Nucleus accumbens (tissue), 56 donors: Measurements from ENCODE around the gene NT5C1A.

Source experiments
- DNase-seq, 56 donors: peaks; one replicate each; lab custom pipeline; 2025; lab: John Stamatoyannopoulos, UW

The NT5C1A gene

GRCh38 chr1:39668111-39668510 lies 3.8 kb downstream of the NT5C1A start:
- DNase-seq = peak in 16 of 56 donors; percentile 4 to 50 (median 30)

DNA sequence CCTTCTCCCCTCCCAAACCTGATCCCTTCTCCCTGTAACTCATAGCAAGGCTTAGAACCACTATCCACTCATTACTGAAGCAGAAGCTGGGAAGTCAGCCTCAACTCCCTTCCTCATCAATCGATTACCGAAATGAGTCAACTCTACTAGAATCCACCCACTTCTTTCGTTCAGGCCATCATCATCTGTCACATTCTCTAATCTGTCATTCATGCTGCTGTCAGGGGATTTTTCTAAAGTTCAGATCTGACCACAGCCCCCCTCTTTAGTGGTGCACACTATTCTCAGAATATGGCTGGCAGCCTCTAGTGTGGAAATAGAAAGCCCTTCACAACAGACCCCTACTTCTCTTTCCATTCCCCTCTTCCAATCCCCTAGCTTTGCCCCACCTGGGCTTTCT lies 5.1 kb downstream of the NT5C1A start:
- DNase-seq = no peak

- no peak for DNase-seq
These were observed 8.3 kb downstream of the NT5C1A start for GRCh38 chr1:39663559-39663958.

GRCh38 chr1:39662861-39663260 lies 9.0 kb downstream of the NT5C1A start:
- DNase-seq = no peak

GRCh38 chr1:39659538-39659937 lies 12.4 kb downstream of the NT5C1A start:
- no peak for DNase-seq

- DNase-seq = no peak
These were observed 12.8 kb downstream of the NT5C1A start for GRCh38 chr1:39659110-39659509.

DNA sequence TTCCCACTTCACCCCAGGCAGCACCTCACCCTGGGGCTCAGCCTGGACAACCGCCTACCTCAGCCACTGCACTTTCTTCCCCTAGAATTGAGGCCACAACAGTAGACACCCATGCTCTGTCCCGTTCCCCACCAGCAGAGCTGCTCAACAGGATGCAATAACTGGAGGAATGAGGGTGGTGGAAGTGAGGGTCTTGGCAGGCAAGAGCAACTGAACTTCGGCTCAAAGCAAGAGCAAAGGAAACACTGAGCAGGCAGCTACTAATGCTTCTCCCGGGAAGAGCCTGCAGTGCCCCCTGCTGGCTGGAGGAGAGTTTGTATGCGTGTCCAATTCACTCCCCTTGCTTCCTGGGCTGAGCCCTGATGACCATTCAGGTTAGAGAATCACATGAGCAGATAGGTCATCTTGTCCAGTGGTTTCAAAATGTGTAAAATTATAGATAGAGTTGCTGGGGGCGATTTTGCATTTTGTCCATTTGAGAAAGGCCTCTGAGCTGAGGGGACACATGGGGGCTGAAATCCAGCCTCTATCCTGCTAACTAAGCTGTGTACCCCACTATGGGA lies 13.9 kb downstream of the NT5C1A start:
- DNase-seq = peak in 33 of 56 donors; percentile 5 to 70 (median 24)

DNA sequence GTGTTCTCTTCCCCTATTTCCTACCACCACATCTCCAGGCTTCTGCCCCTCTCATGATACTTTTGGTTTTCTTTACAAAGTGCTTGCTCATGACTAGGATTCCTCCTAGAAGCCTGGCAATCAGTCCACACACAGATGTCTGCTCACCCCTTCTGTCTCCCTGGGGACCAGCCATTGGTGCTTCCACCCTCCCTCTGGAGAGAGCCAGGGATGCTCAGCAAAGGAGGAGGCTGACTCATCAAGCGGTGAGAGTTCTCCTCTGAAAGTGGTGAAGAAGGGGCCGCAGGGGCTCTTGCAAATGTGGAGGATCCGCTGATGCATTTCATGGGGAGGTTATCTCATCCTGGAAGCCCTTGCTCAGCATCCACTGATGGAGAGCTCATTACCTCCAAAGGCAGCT lies 14.5 kb downstream of the NT5C1A start:
- DNase-seq = peak in 2 of 56 donors; percentile 6 to 51

DNA sequence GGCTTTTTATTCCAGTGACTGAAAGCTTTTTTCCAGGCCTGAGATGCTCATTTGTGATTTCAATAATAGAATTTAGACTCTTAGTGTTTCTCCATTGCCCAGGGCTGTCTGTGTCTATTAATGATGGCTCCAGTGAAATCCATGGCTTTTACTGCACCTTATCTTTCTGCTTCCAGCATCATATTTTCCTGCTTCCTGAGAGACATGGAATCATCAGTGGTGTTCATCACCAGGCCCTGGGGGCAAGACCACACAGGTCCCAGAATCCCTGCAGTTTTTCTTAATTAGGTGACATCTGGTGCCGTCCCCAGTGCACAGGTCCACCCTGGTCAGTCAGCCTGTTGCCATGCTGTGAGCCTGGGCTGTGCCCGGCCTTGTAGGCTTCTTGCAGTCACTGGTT lies 15.5 kb downstream of the NT5C1A start:
- no peak for DNase-seq

GRCh38 chr1:39655578-39656268 lies 16.2 kb downstream of the NT5C1A start:
- peak in 5 of 56 donors; percentile 6 to 38 (median 10) for DNase-seq

DNA sequence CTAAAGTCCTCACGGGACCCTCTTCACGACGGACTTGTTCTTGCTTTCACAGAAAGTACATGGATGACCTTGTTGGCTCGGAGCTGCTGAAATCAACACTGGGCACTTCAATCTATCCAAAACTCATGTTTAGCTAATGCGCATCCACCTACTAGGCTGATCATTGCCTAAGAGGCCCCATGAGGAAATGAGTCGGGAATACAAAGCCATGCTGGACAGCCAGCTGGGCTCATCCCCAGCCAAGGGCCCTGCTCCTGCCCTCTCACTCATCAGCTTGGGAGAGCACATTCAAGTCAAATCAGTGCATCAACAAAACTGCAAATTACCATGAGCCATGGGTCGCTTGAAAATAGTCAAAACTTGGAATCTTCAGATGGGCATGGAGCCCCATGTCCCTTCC lies 17.6 kb downstream of the NT5C1A start:
- no peak for DNase-seq

GRCh38 chr1:39653546-39654031 lies 18.3 kb downstream of the NT5C1A start:
- DNase-seq = peak in 53 of 56 donors; percentile 12 to 87 (median 63)

DNA sequence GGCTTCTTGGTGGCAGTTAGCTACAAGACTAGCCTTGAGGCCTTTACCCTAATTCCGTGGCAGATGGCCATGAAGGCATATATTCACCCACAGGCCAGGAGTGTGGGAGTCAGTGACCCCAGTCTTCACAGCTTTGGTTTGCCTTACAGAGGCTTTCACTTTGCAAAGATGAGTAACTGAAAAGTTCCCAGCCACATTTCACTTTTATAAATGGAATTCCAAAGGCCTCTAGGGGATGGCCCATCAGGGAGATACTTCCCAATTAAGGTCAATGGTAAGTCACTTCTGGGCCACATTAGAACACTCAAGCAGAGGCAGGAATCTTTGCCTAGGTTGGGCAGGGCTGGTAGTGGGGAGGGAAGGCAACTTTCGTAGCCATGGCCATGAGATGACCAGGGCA lies 19.4 kb downstream of the NT5C1A start:
- DNase-seq = no peak

- no peak for DNase-seq
These were observed 19.8 kb downstream of the NT5C1A start for GRCh38 chr1:39652105-39652504.

- no peak for DNase-seq
These were observed 21.5 kb downstream of the NT5C1A start for GRCh38 chr1:39650431-39650830.

- DNase-seq = no peak
These were observed 22.2 kb downstream of the NT5C1A start for GRCh38 chr1:39649636-39650185.

- no peak for DNase-seq
These were observed 23.4 kb downstream of the NT5C1A start for GRCh38 chr1:39648496-39648895.

DNA sequence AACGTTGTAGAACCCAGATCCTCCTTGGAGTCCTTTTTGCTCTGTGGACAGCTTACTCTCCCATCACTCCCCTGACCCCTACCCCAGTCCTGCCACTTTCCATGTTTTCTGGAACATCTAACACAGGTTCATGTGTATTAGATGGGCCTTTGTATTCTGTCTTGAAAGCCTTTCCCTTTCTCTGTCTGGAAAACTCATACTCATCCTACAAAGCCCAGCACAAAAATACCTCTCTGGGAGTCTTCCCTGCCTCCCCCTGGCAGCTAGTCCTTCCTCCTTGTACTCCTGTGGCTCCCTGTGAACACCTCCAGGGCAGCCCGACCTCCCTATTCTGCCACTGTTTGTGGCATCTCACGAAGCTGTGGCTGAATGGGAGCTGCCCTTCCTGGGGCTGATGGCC lies 24.7 kb downstream of the NT5C1A start:
- no peak for DNase-seq

- no peak for DNase-seq
These were observed 25.4 kb downstream of the NT5C1A start for GRCh38 chr1:39646232-39647081.

DNA sequence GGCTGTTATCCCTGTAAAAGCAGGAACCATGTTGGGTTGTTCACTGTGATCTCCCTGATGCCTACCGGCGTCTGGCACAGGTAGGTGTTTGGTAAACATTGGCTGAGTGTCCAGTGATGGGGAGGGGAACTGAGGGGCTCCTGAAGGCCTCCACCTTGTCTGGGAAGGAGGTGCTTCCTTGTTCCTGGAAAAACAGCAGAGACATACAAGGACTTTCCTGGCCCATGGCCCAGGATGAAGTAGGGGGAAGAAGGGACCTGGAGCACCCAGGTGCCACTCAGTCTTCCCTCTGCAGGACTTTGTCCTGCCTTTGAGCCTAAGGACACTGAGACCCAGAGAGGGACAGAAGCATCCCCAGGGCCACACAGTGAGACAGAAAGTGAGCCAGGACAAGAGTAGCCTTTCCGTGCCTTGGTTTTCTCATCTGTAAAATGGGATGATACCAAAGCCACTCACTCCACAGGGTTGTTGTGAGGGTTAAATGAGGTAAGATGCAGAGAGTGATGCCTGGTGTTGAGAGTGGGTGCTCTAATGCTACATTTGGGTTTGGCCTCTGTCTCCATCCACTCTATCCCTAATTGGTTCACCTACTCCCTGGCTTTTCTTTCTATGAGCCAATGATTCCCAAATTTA lies 26.4 kb downstream of the NT5C1A start:
- no peak for DNase-seq

GRCh38 chr1:39643705-39644104 lies 28.2 kb downstream of the NT5C1A start:
- no peak for DNase-seq
